NCI-H2107 treated with DMSO at 0.1 percent for 48 hours (cell line): Measurements from ENCODE around the gene RASA4B.
"Not testable (repeated sequence)": the region's sequence is repeated elsewhere in the genome, so short reads cannot be mapped to it uniquely, and the experiment has no call there.

ENCODE experiments used
- DNase-seq: peaks from one replicate; lab custom pipeline; 2025; ENCODE audit not compliant: unreplicated experiment; lab: John Stamatoyannopoulos, UW

Gene RASA4B

DNA sequence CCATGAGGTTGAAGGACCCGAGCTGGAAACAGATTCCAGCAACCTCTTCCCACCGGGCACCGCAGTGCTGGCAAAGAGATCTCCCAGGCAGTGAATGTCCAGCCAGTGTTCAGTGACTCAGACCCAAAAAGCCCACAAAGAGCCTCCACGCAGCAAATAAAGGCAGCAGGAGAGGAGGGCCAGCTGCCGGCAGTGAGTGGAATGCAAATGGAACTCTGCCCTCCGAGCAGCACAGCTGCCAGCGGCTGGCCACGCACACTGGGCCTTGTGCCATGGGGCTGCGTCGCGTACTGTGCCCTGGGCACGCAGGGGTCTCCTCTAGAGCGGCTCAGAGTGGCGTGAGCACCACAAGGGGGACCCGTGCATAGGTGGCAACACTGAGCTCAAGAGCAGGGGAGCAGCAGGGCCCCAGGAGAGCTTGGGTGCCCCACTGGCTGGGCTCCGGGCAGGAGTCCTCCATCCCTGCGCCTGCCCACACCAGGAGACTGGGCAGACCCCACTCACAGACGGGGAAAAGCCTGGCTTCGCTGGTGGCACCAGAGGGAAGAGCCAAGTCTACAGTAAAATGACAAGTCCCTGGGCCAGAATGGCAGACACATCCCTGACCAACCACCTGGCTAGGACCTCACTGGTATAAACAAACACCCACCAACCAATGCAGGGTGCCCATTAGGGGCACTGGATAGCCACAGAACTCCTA, 42.7 kb downstream of the RASA4B start:
- not testable (repeated sequence) for DNase-seq

DNA sequence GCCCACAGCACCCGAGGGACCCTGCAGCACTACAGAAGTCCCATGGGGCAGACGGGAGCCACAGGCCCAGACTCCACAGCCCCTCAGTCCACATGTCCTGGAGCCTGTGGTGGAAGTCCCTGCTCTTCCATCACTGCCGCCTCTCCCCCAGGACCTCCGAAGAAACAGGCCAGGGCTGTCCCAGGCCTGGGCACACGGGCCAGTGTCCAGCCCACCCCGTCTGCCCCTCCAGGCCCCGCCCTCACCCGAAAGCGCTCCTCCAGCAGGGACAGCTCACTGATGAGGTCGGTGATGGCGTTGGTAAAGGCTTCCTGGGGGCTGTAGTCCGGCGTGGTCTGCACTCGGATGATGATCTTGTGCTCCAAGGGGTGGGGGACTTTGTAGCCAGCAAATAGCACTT, 43.5 kb downstream of the RASA4B start:
- not testable (repeated sequence) for DNase-seq

DNA sequence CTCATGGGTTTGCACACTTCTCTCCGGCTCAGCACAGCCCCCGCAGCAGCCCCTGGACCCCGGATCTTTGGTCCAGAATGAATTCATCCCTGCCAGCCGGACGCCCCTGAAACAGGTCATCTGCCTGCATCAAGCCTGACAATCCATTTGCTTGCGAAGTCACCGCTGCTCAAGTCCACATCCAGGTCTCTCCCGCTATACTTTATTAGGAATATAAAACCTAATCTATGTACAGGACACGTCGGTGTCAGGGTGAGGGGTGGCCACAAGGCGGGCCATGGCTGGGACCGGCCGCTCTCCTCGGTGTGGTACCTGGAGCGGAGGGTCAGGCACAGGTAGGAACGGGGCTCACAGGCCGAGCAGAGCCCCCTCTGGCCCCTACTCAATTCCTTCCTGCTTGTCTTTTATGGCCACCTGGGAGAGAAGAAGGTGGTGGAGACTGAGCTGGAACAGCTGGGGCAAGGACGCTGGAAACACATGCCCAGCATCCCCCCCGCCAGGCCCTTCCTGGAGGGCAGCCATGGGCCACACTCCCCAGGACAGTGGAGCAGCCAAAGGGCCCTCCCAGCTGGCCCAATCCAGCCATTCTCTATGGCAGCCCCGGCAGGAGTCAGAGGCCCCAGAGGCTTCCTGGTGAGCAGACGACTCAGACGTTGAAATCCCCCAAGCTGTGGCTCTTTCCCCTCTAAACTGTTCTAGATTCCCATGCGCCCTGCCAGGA, 44.1 kb downstream of the RASA4B start:
- no peak for DNase-seq

DNA sequence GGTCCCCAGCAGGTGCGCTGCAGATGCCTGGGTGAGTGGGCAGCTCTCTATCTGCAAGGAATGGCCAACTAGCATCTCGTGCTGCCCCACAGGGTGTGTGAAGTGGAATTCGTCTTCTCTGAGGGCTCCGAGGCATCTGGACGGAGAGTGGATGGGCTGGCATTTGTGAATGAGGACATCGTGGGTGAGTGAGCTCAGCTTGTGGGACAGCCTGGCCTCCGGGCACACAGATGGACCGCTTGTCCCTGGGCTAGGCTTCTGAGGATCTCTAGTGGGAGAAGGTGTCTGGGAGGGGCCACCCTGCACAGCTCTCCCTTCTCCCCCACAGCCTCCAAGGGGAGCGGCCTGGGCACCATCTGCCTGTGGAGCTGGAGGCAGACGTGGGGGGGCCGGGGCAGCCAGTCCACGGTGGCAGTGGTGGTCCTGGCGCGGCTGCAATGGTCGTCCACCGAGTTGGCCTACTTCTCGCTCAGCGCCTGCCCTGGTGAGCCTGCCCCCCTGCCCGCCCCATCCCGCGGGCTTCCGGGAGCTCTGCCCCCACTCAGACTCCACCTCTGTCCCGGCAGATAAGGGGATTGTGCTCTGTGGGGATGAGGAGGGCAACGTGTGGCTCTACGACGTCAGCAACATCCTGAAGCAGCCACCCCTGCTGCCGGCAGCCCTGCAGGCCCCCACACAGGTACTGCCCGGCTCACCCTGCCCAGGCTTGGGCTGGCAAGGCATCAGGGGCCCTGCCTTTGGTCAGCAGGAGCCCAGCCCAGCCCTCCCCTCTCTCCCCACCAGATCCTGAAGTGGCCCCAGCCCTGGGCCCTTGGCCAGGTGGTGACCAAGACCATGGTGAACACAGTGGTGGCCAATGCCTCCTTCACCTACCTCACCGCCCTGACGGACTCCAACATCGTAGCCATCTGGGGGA, 45.2 kb downstream of the RASA4B start:
- no peak for DNase-seq

DNA sequence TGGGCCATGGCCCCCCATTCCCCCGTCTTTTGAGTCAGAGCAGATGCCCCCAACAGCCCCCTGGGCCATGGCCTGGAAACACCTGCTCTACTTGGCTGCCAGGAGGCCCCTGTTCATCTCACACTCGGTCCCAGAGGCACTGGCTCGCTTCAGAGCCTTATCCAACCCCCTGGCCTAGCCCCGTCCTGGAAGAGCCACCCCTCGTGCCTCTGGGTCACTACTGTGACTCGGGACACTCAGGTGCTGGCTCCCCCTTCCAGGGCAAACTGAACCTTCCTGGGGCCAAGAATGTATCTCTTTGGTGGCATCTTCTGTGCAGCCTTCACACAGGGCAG, 45.8 kb downstream of the RASA4B start:
- DNase-seq, result no peak

DNA sequence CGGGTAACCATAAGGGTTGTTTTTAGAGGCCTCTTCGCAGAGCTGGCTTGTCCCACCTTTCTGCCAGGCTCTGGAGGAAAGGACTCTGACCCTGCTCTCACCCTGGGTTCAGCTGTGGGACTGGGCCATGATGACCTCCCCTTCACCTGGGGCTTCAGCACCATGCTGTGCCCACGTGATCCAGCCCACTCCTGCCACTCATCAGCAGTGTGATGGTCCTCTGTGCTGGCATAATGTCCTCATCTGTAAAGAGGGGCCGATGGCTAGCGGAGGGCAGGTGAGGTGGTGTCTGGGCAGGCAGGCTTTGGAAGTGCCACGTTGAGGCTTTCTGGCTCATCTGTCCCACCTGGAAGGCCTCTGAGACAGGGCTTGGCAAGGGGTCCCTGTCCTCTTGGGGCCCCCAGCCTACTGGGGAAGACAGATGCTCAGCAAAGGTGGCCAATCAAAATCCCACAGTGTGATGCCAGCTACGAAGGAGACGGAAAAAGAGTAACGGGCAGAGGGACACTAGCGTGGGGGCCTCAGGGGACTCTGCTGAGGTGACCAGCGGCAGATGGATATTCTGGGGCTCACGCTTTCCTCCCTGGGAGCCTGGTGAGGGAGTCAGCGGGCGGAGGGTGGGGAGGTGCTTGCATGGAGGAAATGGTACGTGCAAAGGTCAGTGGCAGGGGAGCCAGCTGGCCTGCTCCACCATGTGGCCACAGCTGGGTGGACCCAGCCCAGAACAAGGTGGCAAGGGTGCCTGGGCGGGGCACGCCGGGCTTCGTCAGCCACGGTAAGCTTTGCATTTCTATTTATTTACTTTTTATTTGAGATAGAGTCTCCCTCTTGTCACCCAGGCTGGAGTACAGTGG, 47.4 kb downstream of the RASA4B start:
- no peak for DNase-seq

- no peak for DNase-seq
These were observed 48.1 kb downstream of the RASA4B start for GRCh38 chr7:102469351-102469971.

- DNase-seq, result no peak
These were observed 48.9 kb downstream of the RASA4B start for GRCh38 chr7:102468478-102469350.

GRCh38 chr7:102467581-102468477, 49.7 kb downstream of the RASA4B start:
- DNase-seq, result no peak

DNA sequence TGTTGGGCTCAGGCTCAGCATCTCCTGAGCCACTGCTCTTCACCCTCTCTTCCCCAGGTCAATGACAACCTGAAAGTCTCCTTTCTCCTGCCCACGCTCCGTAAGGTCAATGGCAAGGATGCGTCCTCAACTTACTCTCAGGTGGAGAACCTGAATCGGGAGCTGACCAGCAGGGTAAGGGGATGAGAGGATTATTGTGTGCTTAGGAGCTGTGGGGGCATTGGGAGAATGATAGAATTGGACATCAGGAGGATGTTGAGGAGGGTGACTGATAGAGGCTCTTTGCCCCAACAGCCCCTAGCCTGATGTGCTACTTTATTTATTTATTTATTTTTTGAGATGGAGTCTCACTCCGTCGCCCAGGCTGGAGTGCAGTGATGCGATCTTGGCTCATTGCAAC, 51.5 kb downstream of the RASA4B start:
- DNase-seq, result no peak

DNA sequence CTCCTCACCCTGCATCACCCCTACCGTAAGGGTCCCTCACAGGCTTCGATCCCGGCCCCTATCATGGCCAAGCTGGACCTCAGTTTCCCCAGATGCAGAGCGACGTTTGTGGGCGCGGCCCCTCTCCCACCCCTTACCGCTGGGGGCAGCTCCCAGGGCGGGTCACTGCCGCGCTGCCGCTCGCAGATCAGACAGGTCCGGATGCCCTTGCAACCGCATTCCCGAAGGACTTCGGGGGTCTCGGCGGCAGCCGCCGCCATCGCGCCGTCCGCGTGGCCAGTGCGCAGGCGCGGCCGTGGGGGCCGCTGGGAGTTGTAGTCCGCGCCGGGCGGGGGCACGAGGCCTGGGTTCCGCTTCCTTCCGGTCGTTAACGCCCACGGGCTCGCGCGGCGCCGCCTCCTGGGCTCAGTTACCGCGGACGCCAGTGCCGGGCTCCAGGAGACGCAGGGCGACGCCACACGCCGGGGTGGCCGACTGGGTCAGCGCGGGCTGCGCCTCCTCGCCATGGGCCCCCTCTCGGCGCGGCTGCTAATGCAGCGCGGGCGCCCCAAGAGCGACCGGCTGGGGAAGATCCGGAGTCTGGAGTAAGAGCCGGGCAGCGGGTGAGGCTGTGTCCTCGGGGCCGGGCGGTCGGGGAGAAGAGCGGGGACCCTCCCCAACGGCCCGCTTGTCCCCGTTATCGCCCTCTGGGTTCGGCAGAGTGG, 52.8 kb downstream of the RASA4B start, which contains the start of the genes ALKBH4 and LRWD1:
Gene ALKBH4, minus strand, starts transcription at position 287 of the 704 bp plus-strand sequence. Its CDS starts 27 bp downstream, at position 260.
Gene LRWD1, plus strand, starts transcription at position 408 of the 704 bp plus-strand sequence. Its CDS starts 97 bp downstream, at position 505.
- DNase-seq, result peak; percentile 80

GRCh38 chr7:102463841-102464576, 53.6 kb downstream of the RASA4B start:
- no peak for DNase-seq

- DNase-seq, result no peak
These were observed 57.1 kb downstream of the RASA4B start for GRCh38 chr7:102460467-102460866.

DNA sequence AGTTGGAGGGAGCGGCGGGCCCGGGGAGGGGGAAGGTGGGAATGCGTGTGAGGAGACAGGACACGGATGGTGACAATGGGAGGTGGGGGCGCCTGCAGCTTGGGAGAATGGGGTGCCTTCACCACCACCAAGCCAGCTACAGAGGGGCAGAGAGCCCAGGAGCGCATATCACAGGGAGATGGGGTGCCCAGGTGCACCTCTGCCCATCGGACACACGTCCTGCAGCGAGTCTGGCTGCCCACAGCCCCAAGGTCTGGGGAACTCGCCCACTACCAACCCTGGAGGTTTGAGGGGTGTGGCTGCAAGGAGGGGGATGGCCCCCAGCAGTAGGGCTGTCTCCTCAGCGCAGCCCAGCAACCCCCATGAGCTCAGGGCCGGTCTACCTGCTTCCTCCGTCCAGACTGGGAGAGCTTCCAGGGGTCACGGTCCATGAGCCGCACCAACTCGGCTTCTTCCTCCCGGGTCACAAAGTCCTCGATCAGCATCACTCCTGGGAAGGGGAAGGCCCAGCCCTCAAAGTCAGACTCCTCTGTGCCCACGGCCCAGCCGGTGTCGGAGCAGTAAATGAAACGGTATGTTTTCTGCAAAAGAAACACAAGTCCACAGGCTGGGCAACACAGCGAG, 58.2 kb downstream of the RASA4B start:
- no peak for DNase-seq

GRCh38 chr7:102457352-102457924, 60.1 kb downstream of the RASA4B start:
- DNase-seq, result no peak

DNA sequence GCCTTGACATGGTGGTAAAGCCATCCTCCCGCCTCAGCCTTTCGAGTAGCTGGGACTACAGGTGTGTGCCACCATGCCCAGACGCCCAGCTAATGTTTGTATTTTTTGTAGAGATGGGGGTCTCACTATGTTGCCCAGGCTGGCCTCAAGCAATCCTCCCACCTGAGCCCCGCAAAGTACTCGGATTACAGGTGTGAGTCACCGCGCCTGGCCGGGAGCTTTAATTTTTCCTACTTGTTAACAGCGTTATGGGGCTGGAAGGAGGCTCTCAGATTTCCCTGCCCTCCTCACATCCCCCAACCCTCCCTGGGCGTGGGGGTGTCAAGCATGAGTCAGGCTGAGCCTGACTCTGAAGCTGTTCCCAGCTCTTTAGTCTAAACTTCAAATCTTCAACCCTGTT, 61.2 kb downstream of the RASA4B start:
- DNase-seq, result no peak
